Right forelimb (tissue), 1 donor: ENCODE data around the gene CYP26B1.

Experiments
- DNase-seq: peaks from one replicate; pipeline ENCODE4 v3.0.0-alpha.2; 2018

Gene CYP26B1

GRCh38 chr2:72128059-72128842 lies 19.4 kb downstream of the CYP26B1 start:
- no peak for DNase-seq

- no peak for DNase-seq
Measured at GRCh38 chr2:72127401-72128058, 20.1 kb downstream of the CYP26B1 start.

DNA sequence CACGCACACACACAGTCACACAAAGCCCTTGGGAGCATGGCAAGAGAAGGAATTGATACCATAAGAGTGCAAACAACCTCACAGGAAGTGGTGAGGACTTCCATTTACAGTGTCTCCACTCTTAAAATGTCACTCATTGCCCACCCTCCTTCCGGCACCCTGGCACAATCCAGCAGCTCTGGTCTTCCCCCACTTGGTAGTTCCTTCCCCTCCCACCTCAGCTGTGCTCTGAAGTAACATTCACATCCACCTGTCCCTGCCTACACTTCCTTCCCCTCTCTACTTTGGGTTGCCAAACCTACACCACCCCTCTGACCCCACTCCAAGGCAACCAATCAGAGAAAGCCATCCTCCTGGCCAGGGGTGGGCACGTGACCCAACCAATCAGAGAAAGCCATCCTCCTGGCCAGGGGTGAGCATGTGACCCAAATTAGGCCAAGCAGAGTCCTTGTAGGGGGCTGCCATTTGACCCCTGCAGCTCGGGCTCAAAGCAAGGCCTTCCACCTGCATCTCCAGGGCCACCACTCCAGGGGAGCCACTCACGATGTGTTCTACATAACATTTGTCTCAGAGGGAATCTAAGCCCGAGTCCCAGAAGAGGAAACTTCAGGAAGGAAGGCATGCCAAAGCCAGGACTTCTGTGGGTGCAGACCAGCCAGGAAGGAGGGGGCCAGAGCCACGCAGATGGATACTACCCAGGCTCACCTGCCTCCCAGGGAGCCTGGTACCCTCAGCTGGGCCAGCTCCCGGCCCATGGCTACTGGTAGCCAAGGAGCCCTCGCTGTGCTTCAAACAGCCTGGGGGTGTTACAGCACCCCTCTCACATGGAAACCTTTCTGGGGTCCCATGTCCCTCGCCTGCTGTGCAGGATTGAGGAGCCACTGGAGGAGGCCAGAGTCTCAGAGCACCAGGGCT lies 21.2 kb downstream of the CYP26B1 start:
- no peak for DNase-seq

DNA sequence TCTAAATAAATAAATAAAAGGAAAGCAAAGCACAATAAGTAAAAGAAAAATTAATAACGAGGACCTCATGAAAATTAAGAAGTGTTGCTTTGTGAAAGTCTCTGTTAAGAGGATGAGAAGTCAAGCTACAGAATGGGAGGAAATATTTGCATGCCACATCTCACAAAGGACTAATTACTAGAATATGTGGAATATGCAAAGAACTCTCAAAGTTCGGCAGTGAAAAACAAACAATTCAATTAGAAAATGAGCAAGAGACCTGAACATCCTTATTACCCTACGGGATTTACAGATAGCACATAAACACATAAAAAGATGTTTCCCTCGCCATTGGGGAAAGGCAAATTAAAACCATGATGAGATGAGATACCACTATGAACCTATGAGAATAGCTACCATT lies 23.3 kb downstream of the CYP26B1 start:
- DNase-seq: no peak

- no peak for DNase-seq
Measured at GRCh38 chr2:72121153-72121552, 26.5 kb downstream of the CYP26B1 start.

GRCh38 chr2:72118951-72119350 lies 28.7 kb downstream of the CYP26B1 start:
- no peak for DNase-seq

GRCh38 chr2:72118386-72118785 lies 29.3 kb downstream of the CYP26B1 start:
- DNase-seq: no peak

- no peak for DNase-seq
Measured at GRCh38 chr2:72117718-72118117, 29.9 kb downstream of the CYP26B1 start.

- no peak for DNase-seq
Measured at GRCh38 chr2:72117029-72117428, 30.6 kb downstream of the CYP26B1 start.

- DNase-seq: no peak
Measured at GRCh38 chr2:72116081-72116533, 31.6 kb downstream of the CYP26B1 start.

- DNase-seq: peak; percentile 67
Measured at GRCh38 chr2:72115110-72116080, 32.3 kb downstream of the CYP26B1 start.

DNA sequence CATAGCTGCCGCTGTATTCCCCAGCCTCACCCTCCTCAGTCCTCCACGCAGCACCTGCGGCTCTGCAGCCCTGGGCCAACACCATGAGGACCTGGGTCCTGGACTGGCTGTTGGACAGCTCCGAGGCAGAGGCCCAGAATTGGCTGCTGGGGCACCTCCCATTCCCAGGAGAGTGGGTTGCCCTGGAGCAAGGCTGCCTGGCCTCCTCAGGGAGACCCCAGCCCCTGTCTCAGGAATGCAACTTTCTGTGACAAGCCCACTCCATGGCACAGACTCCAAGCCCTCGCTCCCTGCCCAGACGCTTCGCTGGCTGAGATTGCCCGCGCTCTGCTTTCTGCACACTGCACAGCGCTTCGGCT lies 33.0 kb downstream of the CYP26B1 start:
- DNase-seq: no peak

GRCh38 chr2:72113847-72114692 lies 33.6 kb downstream of the CYP26B1 start:
- no peak for DNase-seq

DNA sequence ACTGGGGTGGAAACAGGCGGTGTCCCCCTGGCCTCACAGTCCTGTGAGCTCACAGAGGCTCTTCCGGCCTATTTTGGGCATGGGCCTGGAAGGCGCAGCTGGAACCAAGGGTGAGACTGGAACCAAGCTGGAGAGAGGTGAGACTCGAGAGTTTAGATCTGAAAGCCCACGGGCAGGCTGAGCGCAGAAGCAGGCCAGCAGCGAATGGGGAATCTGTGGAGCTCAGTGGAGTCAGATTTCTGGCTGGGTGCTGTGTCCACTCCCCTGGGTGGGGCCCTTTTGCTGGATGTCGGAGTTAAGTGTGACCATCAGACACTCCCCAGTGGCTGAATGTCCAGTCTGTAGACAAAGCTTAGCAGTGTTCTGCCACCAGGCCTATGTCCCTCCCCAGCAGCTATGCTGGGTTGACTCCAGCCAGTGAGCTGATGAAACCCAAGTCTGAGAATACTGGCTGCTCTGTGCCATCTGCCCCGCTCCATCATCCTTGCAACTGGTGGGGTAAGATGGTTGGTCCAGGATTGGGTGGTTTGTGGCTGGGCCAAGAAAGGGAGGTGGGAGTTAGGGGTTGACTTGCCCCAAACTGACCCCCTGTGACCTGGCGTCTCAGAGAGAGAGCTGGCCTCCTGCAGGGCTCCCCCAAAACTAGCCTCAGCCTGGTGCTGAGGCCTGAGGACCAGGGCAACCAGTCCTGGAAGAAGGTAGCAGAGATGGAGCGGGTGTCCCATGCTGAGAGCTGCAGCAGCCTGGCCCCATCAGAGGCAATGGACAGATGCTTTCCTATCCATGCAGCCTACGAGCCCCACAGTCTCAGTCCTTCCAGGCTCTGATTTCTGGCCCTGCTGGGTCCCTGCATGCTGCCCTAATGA lies 34.4 kb downstream of the CYP26B1 start:
- DNase-seq: no peak

DNA sequence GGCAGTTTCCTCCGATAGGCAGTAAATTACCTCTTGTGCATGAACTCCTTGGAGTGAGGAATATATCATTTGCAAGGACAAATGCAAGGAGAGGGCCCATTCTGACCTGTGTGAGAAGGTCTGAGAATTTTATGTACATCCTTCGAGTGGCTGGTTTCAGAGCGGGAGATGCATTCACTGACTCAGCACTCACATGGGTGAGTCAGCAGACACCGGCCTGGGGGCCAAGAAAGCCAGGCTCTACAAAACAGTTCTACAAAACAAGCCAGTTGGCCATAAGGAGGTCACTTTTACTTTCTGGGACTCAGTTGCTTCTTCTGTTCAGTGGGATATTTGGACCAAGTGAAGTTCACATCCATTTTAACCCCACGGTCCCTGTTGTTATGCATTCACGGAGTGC lies 35.3 kb downstream of the CYP26B1 start:
- no peak for DNase-seq

- no peak for DNase-seq
Measured at GRCh38 chr2:72111061-72111460, 36.6 kb downstream of the CYP26B1 start.

- DNase-seq: no peak
Measured at GRCh38 chr2:72109904-72110303, 37.8 kb downstream of the CYP26B1 start.

DNA sequence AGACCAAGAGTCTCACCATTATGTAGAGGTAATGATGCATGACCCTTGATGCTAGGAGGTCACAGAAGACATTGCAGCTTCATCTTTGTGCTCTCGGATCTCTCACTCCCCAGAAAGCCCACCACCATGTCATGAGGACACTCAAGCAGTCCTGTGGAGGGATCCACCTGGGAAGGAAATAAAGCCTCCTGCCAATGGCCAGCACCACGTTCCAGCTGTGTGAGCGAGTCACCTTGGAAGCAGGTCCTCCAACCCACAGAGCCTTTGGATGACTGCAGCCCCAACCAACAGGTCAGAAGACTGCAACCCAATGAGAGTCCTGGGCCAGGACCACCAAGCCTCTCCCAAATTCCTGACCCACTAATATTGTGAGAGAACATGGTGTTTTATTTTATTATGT lies 38.4 kb downstream of the CYP26B1 start:
- no peak for DNase-seq

- DNase-seq: no peak
Measured at GRCh38 chr2:72108121-72108520, 39.5 kb downstream of the CYP26B1 start.

- DNase-seq: no peak
Measured at GRCh38 chr2:72106978-72107377, 40.7 kb downstream of the CYP26B1 start.
